NCI-H2196 (cell line): ENCODE results near the gene DPYSL4.

Source experiments
- DNase-seq: peaks from one replicate; lab custom pipeline; 2025; ENCODE audit not compliant: unreplicated experiment; lab: John Stamatoyannopoulos, UW

The DPYSL4 gene

GRCh38 chr10:132162590-132163277 lies 24.0 kb upstream of the DPYSL4 start:
- peak; percentile 29 for DNase-seq

DNA sequence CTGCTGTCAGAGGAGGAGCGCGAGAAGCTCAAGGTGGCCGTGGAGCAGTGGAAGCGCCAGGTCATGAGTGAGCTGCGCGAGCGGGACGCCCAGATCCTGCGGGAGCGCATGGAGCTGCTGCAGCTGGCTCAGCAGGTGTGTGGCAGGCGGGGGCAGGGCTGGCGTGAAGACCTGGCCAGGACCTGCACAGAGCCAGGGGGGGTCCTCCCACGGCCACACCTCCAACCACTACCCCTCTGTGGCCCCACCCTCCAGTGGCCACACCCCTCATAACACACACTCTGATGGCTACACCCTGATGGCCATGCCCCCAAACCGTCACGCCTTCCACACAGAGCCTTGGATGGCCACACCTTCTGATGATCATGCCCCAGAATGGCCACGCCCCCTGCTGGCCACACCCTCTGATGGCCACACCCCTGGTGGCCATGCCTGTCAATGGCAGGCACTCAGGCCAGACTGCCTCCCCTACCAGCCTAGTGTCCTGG lies 23.4 kb upstream of the DPYSL4 start:
- DNase-seq, result peak; percentile 80

DNA sequence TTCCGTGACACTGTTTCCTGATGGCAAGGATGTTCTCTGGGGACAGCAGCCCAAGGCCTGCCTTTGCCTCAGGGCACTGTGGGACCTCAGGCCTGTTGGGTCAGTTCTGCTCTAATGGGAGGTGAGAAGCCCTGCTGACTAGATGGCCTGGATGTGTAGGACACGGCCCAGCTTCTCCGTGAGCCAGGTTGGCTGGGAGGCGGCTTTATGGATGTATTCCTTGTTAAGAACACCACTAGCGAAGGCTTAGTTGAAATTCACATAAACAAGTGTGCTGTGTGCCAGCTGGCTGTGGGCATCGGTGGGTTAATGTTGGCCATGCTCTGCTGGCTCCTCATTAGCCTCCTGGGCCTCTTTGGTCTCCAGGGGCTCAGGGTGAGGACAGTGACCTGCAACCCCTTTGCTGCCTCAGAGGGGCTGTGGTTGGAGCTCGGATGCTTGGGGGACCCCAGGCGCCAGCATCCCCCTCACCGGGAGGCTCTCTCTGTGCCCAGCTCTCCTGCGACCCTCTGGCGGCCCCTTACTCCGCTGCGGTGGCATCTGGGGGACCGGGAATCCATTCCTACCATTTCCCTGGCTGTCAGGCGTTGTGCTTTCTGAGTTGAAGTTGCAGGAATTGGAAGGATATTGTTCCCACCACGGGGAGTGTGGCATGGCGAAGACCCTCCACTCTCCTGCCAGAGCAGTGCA lies 22.8 kb upstream of the DPYSL4 start:
- DNase-seq, result no peak

GRCh38 chr10:132164761-132165278 lies 21.9 kb upstream of the DPYSL4 start:
- DNase-seq, result no peak

GRCh38 chr10:132165416-132165980 lies 21.2 kb upstream of the DPYSL4 start:
- DNase-seq, result no peak

GRCh38 chr10:132166216-132166950 lies 20.4 kb upstream of the DPYSL4 start:
- no peak for DNase-seq

DNA sequence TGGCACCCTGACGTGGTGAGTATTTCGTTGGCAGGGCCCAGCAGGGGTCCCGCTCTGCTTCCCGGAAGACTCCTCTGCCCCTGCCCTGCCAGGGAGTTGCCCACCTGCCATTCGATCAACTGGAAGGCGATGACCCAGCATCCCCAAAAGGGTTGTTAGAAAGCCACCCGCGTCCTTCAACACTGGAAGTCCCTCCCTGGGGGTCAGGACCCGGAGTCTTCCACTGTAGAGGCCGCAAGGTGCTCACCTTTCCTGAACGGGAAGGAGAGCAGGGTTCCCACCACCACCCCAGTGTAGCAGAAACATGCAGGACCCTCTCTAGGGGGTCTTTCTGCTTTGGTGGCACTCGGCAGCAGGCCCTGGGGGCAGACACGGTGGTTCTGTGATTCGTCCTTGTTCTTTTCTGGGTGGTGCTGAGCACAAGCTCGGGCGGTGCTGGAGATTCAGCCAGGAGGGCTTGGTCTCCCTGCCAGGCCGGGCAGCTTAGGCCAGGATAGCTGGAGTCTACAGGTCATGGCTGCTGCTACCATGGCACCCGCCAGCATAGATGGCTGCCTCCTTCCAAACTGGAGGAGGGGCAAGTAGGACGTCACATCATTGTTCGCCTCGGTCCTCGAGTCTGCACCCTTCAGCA lies 19.6 kb upstream of the DPYSL4 start:
- no peak for DNase-seq

DNA sequence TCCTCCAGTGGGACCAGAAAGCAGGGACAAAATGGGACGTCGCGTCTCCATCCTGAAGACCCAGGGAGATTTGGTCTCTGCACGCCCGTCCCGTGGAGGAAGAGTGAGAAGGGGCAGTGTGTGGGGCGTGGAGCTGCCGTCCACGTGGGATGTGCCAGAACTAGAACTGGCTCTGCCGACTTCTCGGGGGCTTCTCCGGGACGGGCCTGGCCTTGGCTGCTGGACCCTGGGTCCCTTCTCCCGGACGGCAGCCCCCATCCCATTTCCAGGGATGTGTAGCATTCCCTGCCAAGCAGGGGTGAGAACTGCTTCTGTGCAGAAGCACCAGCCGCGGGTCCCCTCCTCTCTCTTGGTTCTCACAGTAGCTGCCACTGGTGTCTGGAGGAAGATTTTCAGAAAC lies 18.8 kb upstream of the DPYSL4 start:
- no peak for DNase-seq

GRCh38 chr10:132168571-132169030 lies 18.1 kb upstream of the DPYSL4 start:
- no peak for DNase-seq

- DNase-seq, result no peak
These were observed 17.6 kb upstream of the DPYSL4 start for GRCh38 chr10:132169031-132169765.

- DNase-seq, result no peak
These were observed 16.8 kb upstream of the DPYSL4 start for GRCh38 chr10:132169766-132170560.

GRCh38 chr10:132170561-132171361 lies 16.0 kb upstream of the DPYSL4 start:
- no peak for DNase-seq

- no peak for DNase-seq
These were observed 14.4 kb upstream of the DPYSL4 start for GRCh38 chr10:132172091-132173066.

GRCh38 chr10:132173185-132173584 lies 13.6 kb upstream of the DPYSL4 start:
- no peak for DNase-seq

- DNase-seq, result no peak
These were observed 12.5 kb upstream of the DPYSL4 start for GRCh38 chr10:132174237-132174636.

GRCh38 chr10:132175408-132175807 lies 11.3 kb upstream of the DPYSL4 start:
- DNase-seq, result no peak

- DNase-seq, result peak; percentile 42
These were observed 10.7 kb upstream of the DPYSL4 start for GRCh38 chr10:132175907-132176581.
